Mesenchymal stem cell (in vitro differentiated cells and primary cell): ENCODE data around the gene STAB1.

Experiments
- DNase-seq: peaks from one replicate; pipeline ENCODE4 v3.0.0-alpha.2; 2013
- H2AFZ ChIP-seq: one replicate; pipeline ENCODE4 v1.6.1; 2013; ENCODE audit warnings: low read depth, mild to moderate bottlenecking, control low read depth, inconsistent platforms, low read length, moderate library complexity
- H2AK5ac ChIP-seq: 2 replicates; pipeline ENCODE4 v1.6.1; 2013; ENCODE audit warnings: low read length, moderate library complexity, mild to moderate bottlenecking, inconsistent platforms; ENCODE audit not compliant: severe bottlenecking
- H2BK120ac ChIP-seq: one replicate; pipeline ENCODE4 v1.6.1; 2013; ENCODE audit warnings: low read depth, mild to moderate bottlenecking, inconsistent platforms, low read length, moderate library complexity
- H2BK12ac ChIP-seq, 2 experiments: one replicate each; pipeline ENCODE4 v1.6.1; 2013; ENCODE audit warnings: inconsistent platforms in 2 of 2, low read length in 2 of 2, mild to moderate bottlenecking in 2 of 2, moderate library complexity in 2 of 2, control low read depth in 1 of 2
- H2BK15ac ChIP-seq: one replicate; pipeline ENCODE4 v1.6.1; 2013; ENCODE audit warnings: mild to moderate bottlenecking, low read depth, inconsistent platforms; ENCODE audit not compliant: poor library complexity, severe bottlenecking
- H2BK5ac ChIP-seq: 2 replicates; pipeline ENCODE4 v1.6.1; 2013; ENCODE audit warnings: low read depth, mild to moderate bottlenecking, low read length, control low read depth, inconsistent platforms; ENCODE audit not compliant: poor library complexity, severe bottlenecking
- H3K14ac ChIP-seq, 2 experiments: one replicate each; pipeline ENCODE4 v1.6.1; 2013; ENCODE audit warnings: inconsistent platforms in 2 of 2, low read length in 2 of 2, control low read depth in 1 of 2, mild to moderate bottlenecking in 1 of 2, moderate library complexity in 1 of 2
- H3K18ac ChIP-seq, 2 experiments: one replicate each; pipeline ENCODE4 v1.6.1; 2013; ENCODE audit warnings: inconsistent platforms in 2 of 2, low read length in 2 of 2, control low read depth in 1 of 2, low read depth in 1 of 2, mild to moderate bottlenecking in 1 of 2
- H3K23ac ChIP-seq, 2 experiments: one replicate each; pipeline ENCODE4 v1.6.1; 2013; ENCODE audit warnings: inconsistent platforms in 2 of 2, low read length in 2 of 2, mild to moderate bottlenecking in 2 of 2, moderate library complexity in 2 of 2, control low read depth in 1 of 2
- H3K27ac ChIP-seq: 2 replicates; pipeline ENCODE4 v1.5.1; 2013; ENCODE audit warnings: mild to moderate bottlenecking, moderate library complexity, low read length, control low read depth, inconsistent platforms; ENCODE audit not compliant: poor library complexity, severe bottlenecking
- H3K27me3 ChIP-seq, 2 experiments: 2 replicates each; pipeline versions ENCODE4 v1.6.1 to v1.7.0; 2013; ENCODE audit warnings: low read length in 2 of 2, mild to moderate bottlenecking in 2 of 2, moderate library complexity in 2 of 2, control low read depth in 1 of 2, inconsistent platforms in 1 of 2; ENCODE audit not compliant: control insufficient read depth in 1 of 2, insufficient read depth in 1 of 2
- H3K36me3 ChIP-seq, 2 experiments: 2 replicates each; pipeline versions ENCODE4 v1.6.1 to v1.7.0; 2013; ENCODE audit warnings: low read length in 2 of 2, control low read depth in 1 of 2, inconsistent platforms in 1 of 2, low read depth in 1 of 2, mild to moderate bottlenecking in 1 of 2; ENCODE audit not compliant: insufficient read depth in 2 of 2, control insufficient read depth in 1 of 2
- H3K4ac ChIP-seq, 2 experiments: one replicate each; pipeline ENCODE4 v1.6.1; 2013; ENCODE audit warnings: inconsistent platforms in 2 of 2, low read length in 2 of 2, mild to moderate bottlenecking in 2 of 2, moderate library complexity in 2 of 2, control low read depth in 1 of 2, low read depth in 1 of 2
- H3K4me1 ChIP-seq: 2 replicates; pipeline ENCODE4 v1.6.1; 2013; ENCODE audit warnings: low read depth, low read length, control low read depth; ENCODE audit not compliant: control insufficient read depth, insufficient read depth
- H3K4me2 ChIP-seq: 2 replicates; pipeline ENCODE4 v1.6.1; 2013; ENCODE audit warnings: low read length, mild to moderate bottlenecking, inconsistent platforms; ENCODE audit not compliant: poor library complexity, severe bottlenecking
- H3K4me3 ChIP-seq, 2 experiments: 2 replicates each; pipeline versions ENCODE4 v1.5.1 to v1.7.0; 2013; ENCODE audit warnings: low read length in 2 of 2, mild to moderate bottlenecking in 2 of 2, control low read depth in 1 of 2, low read depth in 1 of 2; ENCODE audit not compliant: insufficient read depth in 1 of 2
- H3K79me1 ChIP-seq: replicated peaks from 2 replicates; pipeline ENCODE4 v1.6.1; 2013; ENCODE audit warnings: mild to moderate bottlenecking, control low read depth, low read length, inconsistent platforms; ENCODE audit not compliant: poor library complexity, severe bottlenecking
- H3K9ac ChIP-seq: 2 replicates; pipeline ENCODE4 v1.7.0; 2013; ENCODE audit warnings: mild to moderate bottlenecking, low read length, moderate library complexity
- H3K9me3 ChIP-seq: 2 replicates; pipeline ENCODE4 v1.7.0; 2013; ENCODE audit warnings: mild to moderate bottlenecking, low read length; ENCODE audit not compliant: control insufficient read depth
- H4K8ac ChIP-seq: one replicate; pipeline ENCODE4 v1.6.1; 2013; ENCODE audit warnings: inconsistent platforms, mild to moderate bottlenecking, low read length, moderate library complexity
- H4K91ac ChIP-seq: one replicate; pipeline ENCODE4 v1.6.1; 2013; ENCODE audit warnings: mild to moderate bottlenecking, low read length, inconsistent platforms
- WGBS: methylation state at CpG from one replicate; pipeline ENCODE4 v1.1.7; 2013; ENCODE audit warnings: mixed read lengths; 5-methylcytosine and 5-hydroxymethylcytosine counted together

The STAB1 gene

GRCh38 chr3:52555056-52555455, 59.9 kb downstream of the STAB1 start:
- Histone ChIP-seq H3K14ac (no peak overlapping the region), H3K9me3 (no peaks in the 10 kb centered on the region), H3K4me1 (peaks cover 2% of the 10 kb centered on the region), H2BK15ac (no peak overlapping the region), H3K27ac (no peak overlapping the region), H3K79me1 (peaks cover 38% of the 10 kb centered on the region), H3K27me3 (no peaks in the 10 kb centered on the region), H3K4ac (no peak overlapping the region), H2BK5ac (no peak overlapping the region), H3K18ac (no peak overlapping the region), H3K23ac (no peak overlapping the region), H2BK120ac (no peak overlapping the region), H3K4me3 (no peak overlapping the region), H2AFZ (no peak overlapping the region), H3K36me3 (peaks cover 37 to 82% of the 10 kb centered on the region in 2 experiments), H3K4me2 (no peak overlapping the region), H3K9ac (no peak overlapping the region), H4K8ac (no peak overlapping the region), H4K91ac (no peak overlapping the region), H2BK12ac (no peak overlapping the region), H2AK5ac (no peak overlapping the region)
- no CpG with 5 or more reads among the region's 1 CpG for WGBS
- DNase-seq, result no peak

DNA sequence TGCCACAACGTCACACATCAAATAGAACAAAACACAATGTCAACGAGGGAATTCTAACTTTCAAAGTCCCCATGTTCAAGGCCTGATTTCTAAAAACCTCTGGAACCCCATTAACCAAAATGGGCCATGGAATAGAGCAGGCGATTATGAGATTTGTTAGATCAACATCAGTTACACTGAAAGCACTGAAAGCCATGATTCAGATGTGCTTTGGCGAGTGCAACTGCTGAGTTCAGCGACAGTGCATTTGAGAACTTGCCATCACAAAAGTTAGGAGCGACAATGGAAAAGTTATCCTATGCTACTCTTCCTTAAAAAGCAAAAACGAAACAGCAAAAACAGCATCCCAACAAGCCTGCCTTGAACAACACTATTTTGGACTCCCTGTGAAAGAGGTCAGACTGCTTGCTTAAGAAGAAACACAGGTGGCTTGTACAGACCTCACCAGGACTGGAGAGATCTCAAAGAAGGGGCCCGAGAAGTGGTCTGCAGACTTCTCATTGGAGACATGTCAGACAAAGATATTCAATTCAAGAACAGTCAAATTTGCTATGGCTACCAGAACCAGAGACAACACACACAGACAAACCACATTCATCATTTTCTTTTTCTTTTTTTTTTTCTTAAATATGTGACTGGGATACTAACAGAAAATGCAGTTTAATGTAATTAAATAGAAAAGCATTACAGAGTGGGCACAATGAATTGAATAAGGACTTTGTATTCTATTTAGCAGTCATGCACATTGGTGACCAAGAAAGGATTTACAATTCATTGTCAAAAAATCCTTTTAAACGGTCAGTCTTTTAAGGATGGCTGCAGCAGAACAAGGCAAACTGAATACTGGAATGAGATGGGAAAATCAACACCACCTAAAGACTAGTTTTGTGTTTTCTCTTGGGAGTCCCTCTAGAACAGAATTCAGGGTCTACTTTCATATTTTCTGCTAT, 62.1 kb downstream of the STAB1 start:
- H3K27ac ChIP-seq, result no peak overlapping the region
- H3K9ac ChIP-seq, result no peak overlapping the region
- no peak overlapping the region for H2BK12ac ChIP-seq
- H3K36me3 ChIP-seq, result peaks cover 37 to 81% of the 10 kb centered on the region in 2 experiments
- H3K4me3 ChIP-seq, result no peak overlapping the region
- H3K9me3 ChIP-seq, result no peaks in the 10 kb centered on the region
- no peak overlapping the region for H3K4me2 ChIP-seq
- no peak overlapping the region for H3K23ac ChIP-seq
- no peak overlapping the region for H4K91ac ChIP-seq
- DNase-seq, result no peak
- H3K79me1 ChIP-seq, result peaks cover 37% of the 10 kb centered on the region
- H4K8ac ChIP-seq, result no peak overlapping the region
- no peak overlapping the region for H3K4ac ChIP-seq
- H3K27me3 ChIP-seq, result no peaks in the 10 kb centered on the region
- no peak overlapping the region for H2AFZ ChIP-seq
- H2BK5ac ChIP-seq, result no peak overlapping the region
- WGBS, result over 99% methylated on average over 9 of the region's 9 CpGs
- no peak overlapping the region for H3K18ac ChIP-seq
- H2BK120ac ChIP-seq, result no peak overlapping the region
- peaks cover 2% of the 10 kb centered on the region for H3K4me1 ChIP-seq
- no peak overlapping the region for H2BK15ac ChIP-seq
- H3K14ac ChIP-seq, result no peak overlapping the region
- H2AK5ac ChIP-seq, result no peak overlapping the region

DNA sequence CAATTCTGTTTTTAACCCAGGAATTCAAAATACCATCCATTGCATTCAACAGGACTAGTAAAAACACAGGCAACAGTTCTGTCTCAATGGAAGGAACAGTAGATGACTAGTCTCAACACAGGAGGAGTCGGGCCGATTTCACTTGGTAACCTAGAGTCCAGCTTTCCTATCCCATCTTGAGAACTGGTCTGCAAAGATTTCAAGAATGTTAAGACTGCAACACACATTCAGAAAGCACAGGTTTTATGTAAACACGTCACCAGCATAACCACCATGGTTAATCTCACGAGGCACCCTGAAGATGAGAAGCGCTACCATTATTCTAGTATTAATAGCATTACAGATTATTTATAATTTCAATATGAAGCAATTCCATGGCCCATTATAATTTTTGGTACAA, 63.3 kb downstream of the STAB1 start:
- no peak overlapping the region for H4K8ac ChIP-seq
- H3K14ac ChIP-seq, result no peak overlapping the region
- H3K4ac ChIP-seq, result no peak overlapping the region
- H3K4me1 ChIP-seq, result peaks cover 2% of the 10 kb centered on the region
- H3K79me1 ChIP-seq, result peaks cover 37% of the 10 kb centered on the region
- peaks cover 35 to 82% of the 10 kb centered on the region in 2 experiments for H3K36me3 ChIP-seq
- no peak overlapping the region for H3K4me2 ChIP-seq
- no peak overlapping the region for H2AFZ ChIP-seq
- no peak overlapping the region for H4K91ac ChIP-seq
- H3K27ac ChIP-seq, result no peak overlapping the region
- H3K23ac ChIP-seq, result no peak overlapping the region
- no peak overlapping the region for H3K4me3 ChIP-seq
- H2AK5ac ChIP-seq, result no peak overlapping the region
- no peaks in the 10 kb centered on the region for H3K9me3 ChIP-seq
- no peak overlapping the region for H2BK5ac ChIP-seq
- no peak overlapping the region for H2BK12ac ChIP-seq
- DNase-seq, result no peak
- H2BK15ac ChIP-seq, result no peak overlapping the region
- H3K18ac ChIP-seq, result no peak overlapping the region
- H3K27me3 ChIP-seq, result no peaks in the 10 kb centered on the region
- 99% methylated on average over 3 of the region's 5 CpGs for WGBS
- no peak overlapping the region for H2BK120ac ChIP-seq
- no peak overlapping the region for H3K9ac ChIP-seq

GRCh38 chr3:52561028-52561747, 66.0 kb downstream of the STAB1 start:
- H3K4me2 ChIP-seq, result no peak overlapping the region
- H2BK5ac ChIP-seq, result no peak overlapping the region
- no peak overlapping the region for H4K91ac ChIP-seq
- peaks cover 29% of the 10 kb centered on the region for H3K79me1 ChIP-seq
- H3K4me3 ChIP-seq, result no peak overlapping the region
- no peak overlapping the region for H3K4ac ChIP-seq
- H3K36me3 ChIP-seq, result peaks cover 31 to 86% of the 10 kb centered on the region in 2 experiments
- H3K27me3 ChIP-seq, result no peaks in the 10 kb centered on the region
- no peak overlapping the region for H2AFZ ChIP-seq
- no peak overlapping the region for H3K27ac ChIP-seq
- H4K8ac ChIP-seq, result no peak overlapping the region
- no peak overlapping the region for H2BK12ac ChIP-seq
- H3K14ac ChIP-seq, result no peak overlapping the region
- H3K9me3 ChIP-seq, result no peaks in the 10 kb centered on the region
- DNase-seq, result no peak
- H3K18ac ChIP-seq, result no peak overlapping the region
- H3K4me1 ChIP-seq, result no peaks in the 10 kb centered on the region
- no peak overlapping the region for H2AK5ac ChIP-seq
- H2BK120ac ChIP-seq, result no peak overlapping the region
- no peak overlapping the region for H3K23ac ChIP-seq
- H2BK15ac ChIP-seq, result no peak overlapping the region
- no peak overlapping the region for H3K9ac ChIP-seq
- WGBS, result 100% methylated on average over 3 of the region's 4 CpGs
